Measurements from ENCODE around the gene MYOCD.

The MYOCD gene

DNA sequence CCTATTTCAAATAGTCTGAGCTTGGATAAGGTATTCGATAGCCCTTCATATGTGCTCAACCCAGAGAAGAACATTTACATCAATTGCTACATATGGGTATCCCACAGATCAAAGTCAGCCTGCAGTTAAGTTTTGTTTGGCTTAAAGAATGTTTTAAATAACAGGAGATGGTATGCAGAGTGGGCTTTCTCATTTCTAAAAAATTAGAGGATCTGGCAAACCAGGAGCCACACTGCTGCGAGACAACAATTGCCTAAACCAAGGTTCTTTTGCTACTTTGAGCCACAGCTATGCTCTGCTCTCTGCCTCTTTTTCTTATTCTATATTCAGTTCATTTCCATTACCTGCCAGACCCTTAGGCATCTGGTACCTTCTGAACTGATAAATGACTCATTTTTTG is 93.4 kb downstream of the MYOCD start:
- no peak for DNase-seq (ENCODE audit: low read depth in 2 of 2)

DNA sequence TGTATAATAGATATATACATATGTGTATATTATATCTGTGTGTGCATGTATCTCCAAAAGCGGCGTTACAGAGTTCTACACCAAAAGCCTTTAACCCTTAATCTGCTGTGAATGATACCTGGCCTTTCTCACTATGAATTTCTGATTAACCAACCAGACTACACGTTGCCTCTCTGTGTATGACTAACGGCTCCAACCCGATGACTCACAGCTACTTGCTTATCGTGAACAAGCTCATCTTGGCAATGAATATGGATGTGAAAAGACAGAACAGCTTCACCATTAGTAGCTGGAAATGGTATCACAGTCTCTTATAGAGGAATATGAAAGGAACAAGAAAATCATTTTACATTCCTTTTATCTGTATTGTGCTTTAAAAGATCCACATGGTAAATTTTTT is 99.9 kb downstream of the MYOCD start:
- no peak for DNase-seq (ENCODE audit: low read depth in 2 of 2)

DNA sequence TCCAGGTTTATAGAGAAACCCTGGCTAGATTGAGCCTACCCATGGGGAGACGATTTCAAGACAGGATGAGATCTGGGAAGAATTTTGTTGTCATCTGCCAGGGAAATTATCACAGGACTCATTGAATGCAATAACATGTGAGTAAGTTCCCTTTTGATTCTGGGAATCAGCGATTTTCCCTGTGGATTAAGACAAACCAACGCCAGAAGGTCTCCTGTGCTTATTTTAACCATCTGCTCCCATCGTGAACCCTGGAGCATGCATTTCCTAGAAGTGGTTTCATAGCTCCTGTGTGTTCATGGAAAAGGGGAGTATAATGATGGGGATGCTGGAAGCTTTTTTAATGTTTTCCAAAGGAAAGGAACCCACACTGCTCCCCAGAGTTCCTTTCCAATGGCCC is 102.6 kb downstream of the MYOCD start:
- no peak for DNase-seq (ENCODE audit: low read depth in 2 of 2)

DNA sequence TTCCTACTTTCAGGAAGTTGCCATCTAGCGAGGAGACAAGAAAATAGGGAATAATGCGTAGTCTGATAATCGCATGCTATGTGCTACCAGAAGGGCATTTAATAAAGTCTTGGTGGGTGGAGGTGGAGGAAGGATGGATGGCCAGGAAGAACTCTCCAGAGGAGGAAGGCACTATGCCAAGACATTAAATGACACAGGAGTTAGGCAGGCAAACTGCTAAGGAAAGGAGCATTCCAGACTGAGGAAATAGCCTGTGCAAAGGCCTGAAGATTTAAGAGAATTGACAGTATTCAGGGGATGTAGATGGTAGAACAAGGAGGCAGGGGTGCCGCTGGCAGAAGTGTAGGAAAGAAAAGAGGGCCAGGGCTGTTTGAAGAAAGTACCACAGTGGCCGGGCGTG is 104.3 kb downstream of the MYOCD start:
- DNase-seq (ENCODE audit: low read depth in 2 of 2), result no peak

DNA sequence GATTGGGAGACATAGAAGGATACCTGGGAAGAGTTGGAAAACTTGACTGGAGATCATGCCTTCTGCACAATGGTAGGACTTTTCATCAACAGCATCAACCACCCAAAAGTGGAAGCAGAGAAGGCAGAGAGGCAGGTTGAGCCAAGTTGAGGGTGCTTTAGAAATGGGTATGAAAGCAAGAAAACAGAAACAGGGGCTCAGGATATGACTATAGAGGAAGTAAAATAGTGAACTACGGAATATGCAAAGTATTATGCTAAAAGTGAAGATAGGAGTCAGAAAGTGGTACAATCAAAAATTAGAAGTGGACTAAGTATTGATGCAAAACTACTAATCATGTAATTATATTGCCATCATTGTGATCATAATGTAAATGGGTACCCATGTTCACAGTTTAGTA is 107.5 kb downstream of the MYOCD start:
- no peak for DNase-seq (ENCODE audit: low read depth in 2 of 2)

DNA sequence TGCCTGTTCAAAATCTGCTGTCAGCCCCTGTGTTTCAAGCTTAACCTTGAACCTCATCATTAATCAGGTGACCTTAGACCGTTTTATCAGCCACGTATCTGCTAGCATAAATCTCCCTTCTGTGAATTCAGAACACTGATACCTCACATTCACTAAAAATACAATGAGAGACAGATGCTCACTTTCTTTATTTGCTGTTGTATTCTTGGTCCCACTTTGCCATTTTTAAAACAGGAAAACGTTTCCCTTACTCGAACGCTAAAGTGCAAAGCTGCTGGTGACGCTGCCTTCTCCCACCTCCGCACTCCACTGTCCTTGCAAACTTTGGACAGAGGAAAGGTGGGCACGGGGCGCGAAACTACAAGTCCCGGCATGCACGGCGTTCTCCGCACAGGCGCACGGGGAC is 123.4 kb downstream of the MYOCD start:
- DNase-seq (ENCODE audit: low read depth in 2 of 2), result no peak

DNA sequence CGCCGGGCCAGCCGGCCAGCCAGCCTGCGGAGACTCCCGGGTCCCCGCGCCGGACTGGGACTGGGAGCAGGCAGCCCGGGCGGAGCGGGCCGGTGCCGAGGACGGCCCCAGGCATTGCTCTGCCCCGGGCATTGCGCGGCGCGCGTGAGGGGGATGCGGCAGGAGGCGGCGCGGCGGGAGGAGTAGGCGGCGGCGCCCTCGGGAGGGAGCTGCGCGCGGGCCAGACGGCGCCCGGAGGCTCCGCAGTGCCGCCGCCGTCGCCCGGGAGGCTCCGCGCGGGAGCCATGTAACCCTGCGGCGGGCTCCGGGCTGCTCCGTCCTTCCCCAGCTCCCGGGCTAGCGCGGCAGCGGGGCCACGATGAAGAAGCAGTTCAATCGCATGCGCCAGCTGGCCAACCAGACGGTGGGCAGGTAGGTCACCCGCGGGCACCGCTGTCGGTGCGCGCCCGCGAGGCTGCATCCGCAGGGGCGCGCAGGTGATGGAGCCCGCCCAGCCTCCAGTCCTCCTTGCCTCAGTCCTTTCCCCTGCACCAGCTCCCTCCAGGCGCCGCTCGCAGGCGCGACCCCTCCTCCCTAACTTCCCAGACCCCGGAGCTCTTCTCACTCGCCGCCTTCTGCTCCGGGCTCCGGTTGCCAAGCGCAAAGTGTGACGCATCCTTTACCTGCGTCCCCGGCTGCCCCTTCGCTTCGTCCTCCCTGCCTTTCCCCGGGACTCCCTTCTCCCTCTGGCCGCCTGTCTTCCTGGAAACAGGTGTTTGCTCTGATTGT is 124.0 kb downstream of the MYOCD start, which contains the start of gene ARHGAP44:
Gene ARHGAP44 (plus strand): TSS at position 18 of the 768 bp plus-strand sequence. CDS start 341 bp downstream, at position 359.
- DNase-seq (ENCODE audit: low read depth in 2 of 2), result no peak

DNA sequence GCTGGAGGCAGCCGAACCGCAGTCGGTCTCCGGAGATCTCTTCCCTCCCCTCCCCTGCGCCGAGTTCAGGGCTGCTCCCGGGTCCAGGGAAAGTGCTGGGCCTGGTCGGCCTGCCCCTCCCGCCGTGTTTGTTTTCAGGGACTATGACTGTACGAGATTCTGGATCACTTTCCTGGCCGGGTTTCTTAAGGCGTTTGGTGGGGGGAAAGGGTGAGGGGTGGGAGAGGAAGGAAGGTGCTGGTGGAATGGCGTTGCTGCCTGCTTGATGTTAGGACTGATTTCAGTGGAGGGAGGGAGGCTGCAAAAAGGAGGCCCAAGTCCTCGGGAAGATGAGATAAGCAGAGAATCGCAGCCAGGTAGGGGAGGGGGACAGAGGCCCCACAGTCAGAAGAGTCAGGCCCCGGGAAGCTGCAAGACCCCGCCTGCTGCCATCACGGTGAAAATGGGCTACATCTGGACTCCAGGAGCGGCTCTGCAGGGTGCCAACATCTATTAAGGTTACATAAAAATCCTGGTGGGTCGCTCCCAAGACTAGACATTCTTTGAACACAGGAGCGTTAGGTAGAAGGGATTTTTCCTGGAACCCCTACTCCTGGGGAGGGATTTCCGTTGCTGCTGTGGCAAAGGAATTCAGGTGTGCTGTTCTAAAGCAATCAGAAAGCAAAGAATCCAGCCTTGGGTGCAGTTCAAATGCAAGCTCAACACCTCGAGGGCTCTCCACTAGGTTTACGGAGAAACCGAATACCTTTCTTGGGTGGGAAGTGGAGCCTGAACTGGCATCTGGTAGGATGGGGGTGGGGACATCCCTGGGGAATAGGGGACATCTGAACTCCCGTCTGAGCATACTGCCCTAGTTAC is 124.8 kb downstream of the MYOCD start:
- DNase-seq (ENCODE audit: low read depth in 2 of 2), result no peak

DNA sequence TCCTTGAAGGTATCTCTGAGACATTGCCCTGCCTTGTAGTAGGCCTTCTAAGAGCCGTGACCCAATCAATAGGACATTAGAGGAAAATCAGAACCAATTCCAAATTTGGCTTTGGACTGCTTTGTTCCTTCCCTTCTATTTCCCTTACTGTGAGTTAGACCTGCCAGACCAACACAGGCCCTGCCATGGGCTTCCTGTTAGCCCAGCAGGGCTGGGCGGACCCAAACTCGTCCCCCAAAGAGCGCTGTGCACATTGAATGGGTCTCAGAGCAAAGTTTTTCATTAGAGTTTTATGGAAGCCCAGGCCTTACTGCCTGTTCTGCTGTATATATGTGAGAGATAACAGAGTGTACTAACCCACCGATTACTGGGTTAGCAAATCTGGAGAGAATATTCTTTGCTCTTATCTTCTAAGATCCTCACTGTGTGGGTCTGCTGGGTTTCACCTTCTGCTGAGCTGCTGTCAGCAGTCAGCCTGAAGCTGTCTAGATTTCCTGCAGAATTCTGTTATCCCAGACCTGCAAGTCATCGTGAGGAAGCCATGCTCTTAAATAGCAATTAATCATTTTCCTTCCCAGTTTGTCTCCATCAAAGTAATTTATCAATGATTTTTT is 129.3 kb downstream of the MYOCD start:
- DNase-seq (ENCODE audit: low read depth in 2 of 2), result no peak

DNA sequence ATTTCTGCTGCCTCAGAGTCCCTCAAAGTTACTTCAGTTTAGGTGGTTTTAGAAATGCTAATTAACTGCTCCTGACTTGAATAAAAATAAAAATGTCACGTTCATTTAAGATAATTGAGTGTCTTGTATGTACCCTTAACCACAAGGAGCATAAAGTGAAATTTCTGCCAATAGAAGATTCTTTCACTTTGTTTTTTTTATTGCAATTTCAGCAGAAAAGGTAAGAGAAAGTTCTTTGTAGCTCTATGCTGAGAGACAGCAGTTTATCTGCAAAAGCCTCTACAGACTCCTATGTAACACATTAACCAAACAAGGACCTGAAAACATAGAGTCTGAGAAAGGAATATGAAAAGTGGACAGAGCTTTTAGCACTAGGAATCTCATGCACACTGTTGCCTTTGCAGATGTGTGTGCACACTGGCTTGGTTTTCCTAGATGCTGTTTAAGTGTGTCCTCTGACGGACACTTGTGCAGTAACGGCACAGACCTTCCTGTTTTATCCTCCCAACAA is 135.2 kb downstream of the MYOCD start:
- no peak for DNase-seq (ENCODE audit: low read depth in 2 of 2)

DNA sequence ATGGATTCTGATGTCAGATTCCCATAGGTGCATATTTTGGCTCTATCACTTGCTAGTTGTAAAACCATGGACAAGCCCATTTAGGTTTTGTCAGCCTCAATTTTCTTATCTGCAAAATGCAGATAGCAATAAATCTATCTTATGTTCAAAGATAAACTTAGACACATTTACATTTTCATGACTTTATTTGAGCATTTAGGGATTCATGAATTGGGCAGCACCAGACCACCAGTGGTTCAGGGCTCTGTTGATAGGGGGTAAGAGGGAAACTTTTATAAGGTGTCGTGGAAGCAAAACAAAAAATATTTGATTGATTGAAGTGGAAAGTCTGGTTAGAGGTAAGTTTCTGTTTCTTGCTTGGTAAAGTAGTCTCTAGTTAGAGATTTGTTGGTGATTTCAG is 140.9 kb downstream of the MYOCD start:
- no peak for DNase-seq (ENCODE audit: low read depth in 2 of 2)

DNA sequence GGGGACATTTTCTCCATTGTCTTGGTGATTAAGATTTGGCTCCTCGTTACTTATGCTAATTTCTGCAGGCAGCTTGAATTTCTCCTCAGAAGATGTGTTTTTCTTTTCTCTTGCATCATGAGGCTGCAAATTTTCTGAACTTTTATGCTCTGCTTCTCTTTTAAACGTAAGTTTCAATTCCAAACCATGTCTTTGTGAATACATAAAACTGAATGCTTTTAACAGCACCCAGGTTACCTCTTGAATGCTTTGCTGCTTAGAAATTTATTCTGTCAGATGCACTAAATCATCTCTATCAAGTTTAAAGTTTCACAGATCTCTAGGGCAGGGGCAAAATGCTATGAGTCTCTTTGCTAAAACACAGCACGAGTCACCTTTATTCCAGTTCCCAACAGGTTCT is 143.0 kb downstream of the MYOCD start:
- DNase-seq (ENCODE audit: low read depth in 2 of 2), result no peak

DNA sequence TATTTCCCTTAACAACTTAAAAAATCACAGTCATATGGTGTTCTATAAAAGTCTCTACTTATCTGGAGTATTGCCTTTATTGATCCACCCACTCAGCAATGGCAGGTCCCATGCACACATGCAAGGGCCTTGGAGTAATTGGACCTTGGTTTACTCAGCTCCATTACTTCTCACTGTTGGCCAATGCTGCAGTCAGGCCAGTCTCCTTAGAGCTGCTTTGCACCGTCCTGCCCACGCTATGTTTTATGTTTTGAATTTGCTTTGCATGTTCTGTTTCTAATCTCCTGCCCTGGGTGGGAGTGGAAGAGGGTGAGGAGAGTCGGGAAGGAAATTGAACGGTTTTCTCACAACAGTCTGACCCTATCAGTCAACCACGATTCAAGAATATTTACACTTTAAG is 147.2 kb downstream of the MYOCD start:
- no peak for DNase-seq (ENCODE audit: low read depth in 2 of 2)

DNA sequence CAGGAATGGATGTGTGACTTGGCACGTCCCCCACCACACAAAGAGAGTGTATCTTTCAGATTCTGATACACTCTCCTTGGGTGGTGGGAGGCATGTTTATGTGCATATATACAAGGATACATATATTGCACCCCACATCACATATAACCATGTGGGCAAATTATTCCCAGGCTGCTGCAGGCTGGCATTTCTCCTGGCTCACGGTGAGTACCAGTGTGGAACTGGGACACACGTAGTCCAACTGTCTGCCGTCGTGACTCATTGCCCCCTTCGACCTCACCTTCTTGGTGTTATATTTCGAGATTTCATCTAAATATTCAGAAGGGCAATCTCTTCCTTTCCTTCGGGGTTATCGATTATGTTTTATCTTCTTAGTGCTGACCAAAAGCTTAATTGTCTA is 148.0 kb downstream of the MYOCD start:
- DNase-seq (ENCODE audit: low read depth in 2 of 2), result no peak

DNA sequence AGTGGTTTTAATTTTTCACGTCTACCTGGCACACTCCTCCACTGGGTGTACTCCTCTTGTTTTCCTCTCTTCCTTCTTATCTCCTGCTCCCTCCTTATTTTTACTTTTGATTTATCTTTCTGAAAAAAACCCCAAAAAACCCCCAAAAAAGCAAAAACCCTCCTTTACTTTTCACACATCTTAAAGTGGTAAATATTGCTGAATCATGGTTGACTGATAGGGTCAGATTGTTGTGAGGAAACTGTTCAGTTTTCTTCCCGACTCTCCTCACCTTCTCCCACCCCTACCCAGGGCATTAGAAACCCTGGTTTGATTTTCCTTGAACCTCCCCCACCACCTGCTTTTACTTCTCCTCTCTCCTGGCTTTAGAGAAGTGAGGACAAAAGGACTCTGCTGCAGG is 149.0 kb downstream of the MYOCD start:
- DNase-seq (ENCODE audit: low read depth in 2 of 2), result no peak

DNA sequence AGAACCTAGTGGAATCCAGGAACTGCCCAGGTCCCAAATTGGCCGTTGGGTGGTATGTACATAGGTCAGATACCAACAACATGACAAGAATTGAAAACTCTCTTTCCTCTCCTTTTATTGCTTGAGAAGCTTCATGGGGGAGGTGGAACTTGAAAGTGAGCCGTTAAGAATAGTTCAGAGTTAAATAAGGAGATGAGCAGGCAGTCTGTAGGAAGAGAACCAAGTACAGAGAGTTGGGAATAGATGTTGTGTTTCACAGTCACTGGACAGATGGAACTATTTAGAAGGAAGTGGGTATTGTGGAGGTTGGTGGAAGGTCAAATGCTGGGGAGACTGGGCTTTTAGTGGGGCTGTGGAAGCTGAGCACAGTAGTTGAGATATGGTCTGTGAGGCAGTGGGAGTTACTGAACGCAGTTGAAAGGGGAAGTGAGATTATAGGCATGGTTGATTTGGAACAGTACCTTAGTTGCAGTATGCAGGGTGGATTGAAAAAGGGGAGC is 150.0 kb downstream of the MYOCD start:
- DNase-seq (ENCODE audit: low read depth in 2 of 2), result no peak
